ENCODE measurements around the gene ANKRD39.

ANKRD39 gene

GRCh38 chr2:96880891-96881273, 23.1 kb upstream of the ANKRD39 start:
- ATAC-seq (no peak), DNase-seq (no peak)
- H3K4me3 Mint-ChIP-seq: no peak overlapping the region
- H3K4me1 Mint-ChIP-seq: peaks cover 6% of the 10 kb centered on the region
- H3K27me3 Mint-ChIP-seq: no peaks in the 10 kb centered on the region
- H3K9me3 Mint-ChIP-seq: no peaks in the 10 kb centered on the region
- H3K27ac Mint-ChIP-seq: no peak overlapping the region
- no peaks in the 10 kb centered on the region for H3K36me3 Mint-ChIP-seq (ENCODE audit: low read depth)

GRCh38 chr2:96879545-96880040, 21.8 kb upstream of the ANKRD39 start:
- DNase-seq (no peak), ATAC-seq (no peak)
- H3K4me1 Mint-ChIP-seq: peaks cover 14% of the 10 kb centered on the region
- H3K9me3 Mint-ChIP-seq: no peaks in the 10 kb centered on the region
- H3K27me3 Mint-ChIP-seq: no peaks in the 10 kb centered on the region
- no peaks in the 10 kb centered on the region for H3K36me3 Mint-ChIP-seq (ENCODE audit: low read depth)
- no peak overlapping the region for H3K4me3 Mint-ChIP-seq
- H3K27ac Mint-ChIP-seq: no peak overlapping the region

GRCh38 chr2:96878796-96879544, 21.2 kb upstream of the ANKRD39 start:
- ATAC-seq (no peak), DNase-seq (no peak)
- H3K4me3 Mint-ChIP-seq: no peak overlapping the region
- H3K4me1 Mint-ChIP-seq: peaks cover 20% of the 10 kb centered on the region
- no peaks in the 10 kb centered on the region for H3K27me3 Mint-ChIP-seq
- H3K36me3 Mint-ChIP-seq (ENCODE audit: low read depth): no peaks in the 10 kb centered on the region
- no peaks in the 10 kb centered on the region for H3K9me3 Mint-ChIP-seq
- no peak overlapping the region for H3K27ac Mint-ChIP-seq

- no peaks in the 10 kb centered on the region for H3K27me3 Mint-ChIP-seq
- no peak overlapping the region for H3K27ac Mint-ChIP-seq
- no peaks in the 10 kb centered on the region for H3K36me3 Mint-ChIP-seq (ENCODE audit: low read depth)
- DNase-seq (no peak), ATAC-seq (no peak)
- H3K4me3 Mint-ChIP-seq: no peak overlapping the region
- H3K4me1 Mint-ChIP-seq: peaks cover 28% of the 10 kb centered on the region
- H3K9me3 Mint-ChIP-seq: no peaks in the 10 kb centered on the region
Measured at GRCh38 chr2:96878171-96878570, 20.4 kb upstream of the ANKRD39 start.

- H3K36me3 Mint-ChIP-seq (ENCODE audit: low read depth): no peaks in the 10 kb centered on the region
- DNase-seq (no peak), ATAC-seq (no peak)
- H3K4me3 Mint-ChIP-seq: no peak overlapping the region
- no peak overlapping the region for H3K27ac Mint-ChIP-seq
- H3K27me3 Mint-ChIP-seq: no peaks in the 10 kb centered on the region
- peaks cover 33% of the 10 kb centered on the region for H3K4me1 Mint-ChIP-seq
- H3K9me3 Mint-ChIP-seq: no peaks in the 10 kb centered on the region
Measured at GRCh38 chr2:96877631-96878092, 19.8 kb upstream of the ANKRD39 start.

GRCh38 chr2:96877042-96877451, 19.2 kb upstream of the ANKRD39 start:
- Mint-ChIP-seq H3K9me3 (no peaks in the 10 kb centered on the region), H3K27me3 (no peaks in the 10 kb centered on the region), H3K4me3 (no peak overlapping the region), H3K27ac (no peak overlapping the region), H3K4me1 (peaks cover 37% of the 10 kb centered on the region), H3K36me3 (ENCODE audit: low read depth) (no peaks in the 10 kb centered on the region)
- no peak for DNase-seq
- no peak for ATAC-seq

- no peak for ATAC-seq
- H3K4me1 Mint-ChIP-seq: peaks cover 37% of the 10 kb centered on the region
- no peaks in the 10 kb centered on the region for H3K27me3 Mint-ChIP-seq
- no peaks in the 10 kb centered on the region for H3K36me3 Mint-ChIP-seq (ENCODE audit: low read depth)
- no peak overlapping the region for H3K4me3 Mint-ChIP-seq
- no peaks in the 10 kb centered on the region for H3K9me3 Mint-ChIP-seq
- no peak for DNase-seq
- H3K27ac Mint-ChIP-seq: no peak overlapping the region
Measured at GRCh38 chr2:96876269-96877041, 18.6 kb upstream of the ANKRD39 start.

GRCh38 chr2:96875498-96876268, 17.9 kb upstream of the ANKRD39 start:
- no peak for DNase-seq
- Mint-ChIP-seq H3K4me3 (no peak overlapping the region), H3K36me3 (ENCODE audit: low read depth) (no peaks in the 10 kb centered on the region), H3K4me1 (peaks cover 44% of the 10 kb centered on the region), H3K27me3 (peaks cover 6% of the 10 kb centered on the region), H3K9me3 (no peaks in the 10 kb centered on the region), H3K27ac (peak overlapping the region; percentile 61)
- ATAC-seq: no peak

- peak overlapping the region; percentile 83 for H3K27ac Mint-ChIP-seq
- peaks cover 6% of the 10 kb centered on the region for H3K27me3 Mint-ChIP-seq
- ATAC-seq: peak; percentile 71
- H3K9me3 Mint-ChIP-seq: no peaks in the 10 kb centered on the region
- H3K4me3 Mint-ChIP-seq: no peak overlapping the region
- no peaks in the 10 kb centered on the region for H3K36me3 Mint-ChIP-seq (ENCODE audit: low read depth)
- H3K4me1 Mint-ChIP-seq: peaks cover 49% of the 10 kb centered on the region
- peak; percentile 42 for DNase-seq
Measured at GRCh38 chr2:96874198-96874831, 16.5 kb upstream of the ANKRD39 start.

- no peak overlapping the region for H3K27ac Mint-ChIP-seq
- DNase-seq: no peak
- no peaks in the 10 kb centered on the region for H3K9me3 Mint-ChIP-seq
- H3K4me3 Mint-ChIP-seq: no peak overlapping the region
- H3K36me3 Mint-ChIP-seq (ENCODE audit: low read depth): no peaks in the 10 kb centered on the region
- H3K27me3 Mint-ChIP-seq: peaks cover 6% of the 10 kb centered on the region
- ATAC-seq: no peak
- H3K4me1 Mint-ChIP-seq: peaks cover 49% of the 10 kb centered on the region
Measured at GRCh38 chr2:96873651-96874096, 15.9 kb upstream of the ANKRD39 start.

GRCh38 chr2:96872591-96873349, 15.0 kb upstream of the ANKRD39 start:
- ATAC-seq (no peak), DNase-seq (no peak)
- peaks cover 53% of the 10 kb centered on the region for H3K4me1 Mint-ChIP-seq
- H3K4me3 Mint-ChIP-seq: no peak overlapping the region
- no peak overlapping the region for H3K27ac Mint-ChIP-seq
- H3K36me3 Mint-ChIP-seq (ENCODE audit: low read depth): no peaks in the 10 kb centered on the region
- H3K27me3 Mint-ChIP-seq: peaks cover 6% of the 10 kb centered on the region
- no peaks in the 10 kb centered on the region for H3K9me3 Mint-ChIP-seq

- DNase-seq: peak; percentile 59
- H3K27ac Mint-ChIP-seq: peak overlapping the region; percentile 63
- H3K36me3 Mint-ChIP-seq (ENCODE audit: low read depth): no peaks in the 10 kb centered on the region
- peaks cover 6% of the 10 kb centered on the region for H3K27me3 Mint-ChIP-seq
- no peaks in the 10 kb centered on the region for H3K9me3 Mint-ChIP-seq
- peak overlapping the region; percentile 71 for H3K4me3 Mint-ChIP-seq
- ATAC-seq: peak; percentile 22
- peaks cover 57% of the 10 kb centered on the region for H3K4me1 Mint-ChIP-seq
Measured at GRCh38 chr2:96870626-96871255, 12.9 kb upstream of the ANKRD39 start.
